ENCODE data around the gene DBNDD1.

DBNDD1 gene

DNA sequence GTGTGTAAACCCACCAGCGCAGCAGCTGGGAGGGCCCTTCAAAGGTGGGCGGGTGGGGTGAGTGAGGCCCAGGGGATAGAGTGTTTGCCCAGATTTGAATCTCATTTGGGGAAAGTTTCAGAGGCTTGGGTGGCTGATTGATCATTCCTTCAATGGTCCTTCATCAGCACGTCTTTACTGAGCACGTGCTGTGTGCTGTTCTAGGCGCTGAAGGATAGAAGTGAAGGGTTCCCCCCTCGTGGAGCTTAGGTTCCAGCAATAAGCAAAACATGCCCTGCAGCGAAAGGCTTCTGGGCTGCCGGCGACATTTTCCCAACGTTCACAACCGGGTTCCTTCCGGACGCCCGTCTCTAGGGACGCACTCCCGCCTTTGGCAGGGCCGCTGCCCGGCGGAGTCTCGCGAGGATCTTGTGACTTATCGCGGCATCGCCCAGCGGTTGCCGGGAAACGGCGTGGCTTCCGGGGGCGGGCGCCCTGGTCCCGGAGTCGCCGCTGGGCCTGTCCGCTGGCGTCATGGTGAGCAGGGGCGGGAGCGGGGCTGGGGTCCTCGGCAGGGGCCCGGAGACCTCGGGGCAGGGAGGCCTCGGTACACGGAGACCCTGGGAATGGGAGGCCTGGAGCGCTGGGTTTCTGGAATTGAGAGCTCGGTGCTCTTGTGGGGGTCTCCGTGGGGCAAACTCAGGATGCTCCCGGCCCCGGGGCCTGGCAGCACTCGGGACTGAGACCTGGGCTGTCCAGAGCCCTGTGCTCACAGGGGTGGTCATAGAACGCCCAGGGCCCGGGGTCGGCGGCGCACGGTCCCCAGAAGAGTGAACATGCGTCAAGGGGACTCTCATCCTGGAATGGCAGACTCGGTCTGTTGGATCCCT lies 3.2 kb upstream of the DBNDD1 start:
- H3K36me3 ChIP-seq (ENCODE audit: control insufficient read depth, insufficient read depth, low read length) = no peaks in the 10 kb centered on the region
- peaks cover 7% of the 10 kb centered on the region; the same call in 1 of the 2 replicates for H3K4me1 ChIP-seq (ENCODE audit: control insufficient read depth, insufficient read depth, low read length)
- H3K27ac ChIP-seq (ENCODE audit: low read length) = no peak overlapping the region
- H3K27me3 ChIP-seq (ENCODE audit: control insufficient read depth, insufficient read depth, low read length) = no peaks in the 10 kb centered on the region
- no CpG with 5 or more reads among the region's 57 CpGs for WGBS (ENCODE audit: insufficient coverage, insufficient read length)
- DNase-seq (ENCODE audit: low read depth, low spot score) = no peak
- peak overlapping the region; percentile 33; the same call in 1 of the 2 replicates for H3K4me3 ChIP-seq (ENCODE audit: low read length)
- H3K9me3 ChIP-seq (ENCODE audit: control insufficient read depth, insufficient read depth, low read length) = no peaks in the 10 kb centered on the region

GRCh38 chr16:90020838-90021382 lies 1.7 kb upstream of the DBNDD1 start:
- H3K4me1 ChIP-seq (ENCODE audit: control insufficient read depth, insufficient read depth, low read length) = peaks cover 7% of the 10 kb centered on the region; the same call in 1 of the 2 replicates
- no peak overlapping the region for H3K27ac ChIP-seq (ENCODE audit: low read length)
- no peaks in the 10 kb centered on the region for H3K9me3 ChIP-seq (ENCODE audit: control insufficient read depth, insufficient read depth, low read length)
- H3K36me3 ChIP-seq (ENCODE audit: control insufficient read depth, insufficient read depth, low read length) = no peaks in the 10 kb centered on the region
- no peaks in the 10 kb centered on the region for H3K27me3 ChIP-seq (ENCODE audit: control insufficient read depth, insufficient read depth, low read length)
- no peak overlapping the region for H3K4me3 ChIP-seq (ENCODE audit: low read length)
- WGBS (ENCODE audit: insufficient coverage, insufficient read length) = no CpG with 5 or more reads among the region's 2 CpGs
- DNase-seq (ENCODE audit: low read depth, low spot score) = no peak

- Histone ChIP-seq H3K27ac (ENCODE audit: low read length) (no peak overlapping the region), H3K4me3 (ENCODE audit: low read length) (peak overlapping the region; percentile 68; the same call in 1 of the 2 replicates), H3K9me3 (ENCODE audit: control insufficient read depth, insufficient read depth, low read length) (no peaks in the 10 kb centered on the region), H3K4me1 (ENCODE audit: control insufficient read depth, insufficient read depth, low read length) (peaks cover 6% of the 10 kb centered on the region; the same call in 1 of the 2 replicates), H3K27me3 (ENCODE audit: control insufficient read depth, insufficient read depth, low read length) (no peaks in the 10 kb centered on the region), H3K36me3 (ENCODE audit: control insufficient read depth, insufficient read depth, low read length) (no peaks in the 10 kb centered on the region; the same call in 1 of the 2 replicates)
- no CpG with 5 or more reads among the region's 9 CpGs for WGBS (ENCODE audit: insufficient coverage, insufficient read length)
- no peak for DNase-seq (ENCODE audit: low read depth, low spot score)
These were observed 1.1 kb upstream of the DBNDD1 start for GRCh38 chr16:90020260-90020837.

DNA sequence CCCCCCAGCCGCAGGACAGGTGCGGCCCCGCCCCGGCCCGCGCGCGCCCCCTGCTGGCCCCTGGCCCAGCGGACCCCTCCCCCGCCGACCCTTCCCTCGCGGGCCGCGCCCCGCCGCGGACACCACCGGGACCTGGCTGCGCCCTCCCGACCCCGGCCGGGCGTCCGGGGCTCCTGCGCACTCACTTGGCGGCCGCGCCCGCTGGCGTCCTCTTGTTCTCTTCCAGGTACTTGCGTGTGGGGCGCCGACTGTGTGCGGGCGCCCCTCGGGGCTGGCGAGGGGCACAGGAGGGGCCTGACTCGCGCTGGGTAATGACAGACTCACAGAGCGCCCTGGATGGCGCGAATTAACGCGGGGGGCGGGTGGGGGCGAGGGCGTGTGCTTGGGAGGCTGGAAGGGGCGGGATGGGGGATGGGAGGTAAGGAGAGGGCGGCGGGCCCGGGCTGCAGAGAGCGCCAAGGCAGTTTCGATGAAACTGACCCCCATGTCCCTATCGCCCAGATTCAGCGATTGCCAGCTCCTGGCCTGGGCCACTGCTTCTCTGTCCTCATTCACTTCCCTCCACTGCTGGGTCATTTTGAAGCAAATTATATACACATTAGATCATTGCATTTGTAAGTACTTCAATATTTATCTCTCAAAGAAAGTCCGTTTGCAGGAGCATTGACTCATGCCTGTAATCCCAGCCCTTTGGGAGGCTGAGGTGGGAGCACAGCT lies 445 bp upstream of the DBNDD1 start:
- Histone ChIP-seq H3K36me3 (ENCODE audit: control insufficient read depth, insufficient read depth, low read length) (no peaks in the 10 kb centered on the region; the same call in 1 of the 2 replicates), H3K27me3 (ENCODE audit: control insufficient read depth, insufficient read depth, low read length) (no peaks in the 10 kb centered on the region), H3K9me3 (ENCODE audit: control insufficient read depth, insufficient read depth, low read length) (no peaks in the 10 kb centered on the region), H3K27ac (ENCODE audit: low read length) (no peak overlapping the region), H3K4me1 (ENCODE audit: control insufficient read depth, insufficient read depth, low read length) (peaks cover 6% of the 10 kb centered on the region; the same call in 1 of the 2 replicates), H3K4me3 (ENCODE audit: low read length) (peak overlapping the region; percentile 68; the same call in 1 of the 2 replicates)
- no CpG with 5 or more reads among the region's 57 CpGs for WGBS (ENCODE audit: insufficient coverage, insufficient read length)
- no peak for DNase-seq (ENCODE audit: low read depth, low spot score)

- Histone ChIP-seq H3K27ac (ENCODE audit: low read length) (no peak overlapping the region), H3K4me1 (ENCODE audit: control insufficient read depth, insufficient read depth, low read length) (peaks cover 6% of the 10 kb centered on the region; the same call in 1 of the 2 replicates), H3K4me3 (ENCODE audit: low read length) (peak overlapping the region; percentile 68; the same call in 1 of the 2 replicates), H3K27me3 (ENCODE audit: control insufficient read depth, insufficient read depth, low read length) (no peaks in the 10 kb centered on the region), H3K9me3 (ENCODE audit: control insufficient read depth, insufficient read depth, low read length) (no peaks in the 10 kb centered on the region), H3K36me3 (ENCODE audit: control insufficient read depth, insufficient read depth, low read length) (peaks cover 3% of the 10 kb centered on the region; the same call in 1 of the 2 replicates)
- WGBS (ENCODE audit: insufficient coverage, insufficient read length) = no CpG with 5 or more reads among the region's 7 CpGs
- DNase-seq (ENCODE audit: low read depth, low spot score) = no peak
These were observed 982 bp downstream of the DBNDD1 start for GRCh38 chr16:90018297-90018651.

- H3K27ac ChIP-seq (ENCODE audit: low read length) = no peak overlapping the region
- no peaks in the 10 kb centered on the region for H3K9me3 ChIP-seq (ENCODE audit: control insufficient read depth, insufficient read depth, low read length)
- H3K4me3 ChIP-seq (ENCODE audit: low read length) = no peak overlapping the region
- peaks cover 6% of the 10 kb centered on the region; the same call in 1 of the 2 replicates for H3K4me1 ChIP-seq (ENCODE audit: control insufficient read depth, insufficient read depth, low read length)
- DNase-seq (ENCODE audit: low read depth, low spot score) = no peak
- peaks cover 6% of the 10 kb centered on the region for H3K36me3 ChIP-seq (ENCODE audit: control insufficient read depth, insufficient read depth, low read length)
- WGBS (ENCODE audit: insufficient coverage, insufficient read length) = no CpG with 5 or more reads among the region's 11 CpGs
- H3K27me3 ChIP-seq (ENCODE audit: control insufficient read depth, insufficient read depth, low read length) = no peaks in the 10 kb centered on the region
These were observed 2.8 kb downstream of the DBNDD1 start for GRCh38 chr16:90016339-90016950.

DNA sequence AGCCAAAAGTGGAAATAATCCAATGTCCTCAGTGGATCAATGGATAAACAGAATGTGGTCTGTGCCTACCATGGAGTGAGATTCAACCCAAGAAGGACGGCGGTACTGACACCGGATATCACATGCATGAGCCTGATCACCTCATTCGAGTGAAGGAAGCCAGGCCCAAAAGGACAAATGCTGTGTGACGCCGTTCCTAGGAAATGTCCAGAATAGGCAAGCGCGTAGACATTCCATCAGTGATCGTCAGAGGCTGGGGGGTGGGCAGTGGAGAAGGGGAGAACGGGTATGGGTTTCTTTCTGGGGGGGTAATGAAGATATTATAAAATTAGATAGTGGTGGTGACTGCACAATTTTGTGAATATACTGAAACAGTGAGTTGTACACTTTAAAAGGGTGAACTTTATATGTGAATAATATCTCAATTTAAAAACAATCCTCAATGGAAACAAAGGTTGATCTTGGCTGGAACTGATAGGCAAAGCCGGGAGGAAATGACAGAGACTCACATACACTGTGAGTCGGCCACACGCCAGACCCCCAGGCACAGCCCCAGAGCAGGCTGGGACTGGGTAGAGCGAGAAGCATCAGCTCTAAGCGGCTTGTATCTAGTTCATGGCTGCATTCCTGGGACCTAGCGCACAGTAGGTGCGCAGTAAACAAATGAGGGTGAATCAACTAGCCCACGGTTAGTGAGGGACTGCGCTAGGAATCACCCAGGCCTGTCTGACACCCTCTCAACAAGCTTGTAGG lies 3.5 kb downstream of the DBNDD1 start:
- no peak for DNase-seq (ENCODE audit: low read depth, low spot score)
- Histone ChIP-seq H3K9me3 (ENCODE audit: control insufficient read depth, insufficient read depth, low read length) (no peaks in the 10 kb centered on the region), H3K27ac (ENCODE audit: low read length) (no peak overlapping the region), H3K4me3 (ENCODE audit: low read length) (no peak overlapping the region), H3K36me3 (ENCODE audit: control insufficient read depth, insufficient read depth, low read length) (peaks cover 6% of the 10 kb centered on the region), H3K27me3 (ENCODE audit: control insufficient read depth, insufficient read depth, low read length) (no peaks in the 10 kb centered on the region), H3K4me1 (ENCODE audit: control insufficient read depth, insufficient read depth, low read length) (peaks cover 4% of the 10 kb centered on the region; the same call in 1 of the 2 replicates)
- WGBS (ENCODE audit: insufficient coverage, insufficient read length) = no CpG with 5 or more reads among the region's 19 CpGs

DNA sequence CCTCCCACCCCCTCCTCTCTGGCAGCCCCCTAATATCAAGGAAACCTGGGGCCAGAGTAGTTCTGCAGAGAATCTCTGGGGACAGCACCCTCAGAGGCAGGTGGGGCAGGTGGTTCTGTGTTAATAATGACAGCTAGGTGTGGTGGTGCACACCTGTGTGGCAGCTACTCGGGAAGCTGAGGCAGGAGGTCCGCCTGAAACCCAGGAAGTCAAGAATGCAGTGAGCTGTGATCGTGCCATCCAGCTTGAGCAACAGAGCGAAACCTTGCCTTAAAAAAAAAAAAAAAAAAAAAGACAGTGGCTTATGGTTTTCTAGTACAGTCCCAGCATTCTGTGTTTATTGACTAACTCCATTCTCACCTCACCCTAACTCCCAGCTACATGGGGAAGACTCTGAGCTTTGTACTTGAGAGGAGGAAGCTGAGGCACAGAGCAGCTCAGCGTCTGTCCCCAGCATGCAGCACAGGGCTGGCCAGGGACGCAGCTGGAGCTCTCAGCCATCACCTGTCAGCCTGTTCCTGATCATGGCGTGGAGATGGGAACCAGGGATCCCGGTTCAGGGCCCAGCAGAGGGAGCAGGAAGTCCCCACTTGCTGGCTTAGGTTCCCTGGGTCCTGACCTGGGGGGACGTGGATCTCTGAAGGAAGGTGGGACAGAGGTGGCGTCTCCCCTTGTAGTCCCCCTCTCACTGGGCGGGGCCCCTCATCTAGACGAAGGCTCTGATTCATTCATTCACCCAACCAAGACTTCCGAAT lies 6.1 kb downstream of the DBNDD1 start:
- no peak for DNase-seq (ENCODE audit: low read depth, low spot score)
- Histone ChIP-seq H3K36me3 (ENCODE audit: control insufficient read depth, insufficient read depth, low read length) (peaks cover 9% of the 10 kb centered on the region), H3K27ac (ENCODE audit: low read length) (no peak overlapping the region), H3K9me3 (ENCODE audit: control insufficient read depth, insufficient read depth, low read length) (no peaks in the 10 kb centered on the region), H3K4me3 (ENCODE audit: low read length) (no peak overlapping the region), H3K4me1 (ENCODE audit: control insufficient read depth, insufficient read depth, low read length) (peaks cover 4% of the 10 kb centered on the region; the same call in 1 of the 2 replicates), H3K27me3 (ENCODE audit: control insufficient read depth, insufficient read depth, low read length) (no peaks in the 10 kb centered on the region)
- no CpG with 5 or more reads among the region's 13 CpGs for WGBS (ENCODE audit: insufficient coverage, insufficient read length)

GRCh38 chr16:90011908-90012501 lies 7.3 kb downstream of the DBNDD1 start:
- Histone ChIP-seq H3K27me3 (ENCODE audit: control insufficient read depth, insufficient read depth, low read length) (no peaks in the 10 kb centered on the region), H3K4me1 (ENCODE audit: control insufficient read depth, insufficient read depth, low read length) (no peaks in the 10 kb centered on the region), H3K36me3 (ENCODE audit: control insufficient read depth, insufficient read depth, low read length) (peaks cover 12% of the 10 kb centered on the region), H3K9me3 (ENCODE audit: control insufficient read depth, insufficient read depth, low read length) (no peaks in the 10 kb centered on the region), H3K27ac (ENCODE audit: low read length) (no peak overlapping the region), H3K4me3 (ENCODE audit: low read length) (no peak overlapping the region)
- DNase-seq (ENCODE audit: low read depth, low spot score) = no peak
- no CpG with 5 or more reads among the region's 12 CpGs for WGBS (ENCODE audit: insufficient coverage, insufficient read length)

Measured in iPS DF 6.9 (cell line).